SK-N-SH (cell line): ENCODE results near the gene UBR2. TPM values are rescaled to one million over a fixed set of nuclear protein-coding genes. Genes with fewer than 3 reads are reported as not detected.
A peak's percentile ranks its signal among the peaks of the same experiment; 100 is the strongest.

ENCODE experiments used
- CTCF ChIA-PET: fragments of 300-600, 350-600 bp; formaldehyde crosslinking; extraction: SDS; loops from one replicate; lab custom pipeline; 2021; lab: Yijun Ruan, JAX
- POLR2A ChIA-PET: fragments of 350-600 bp; sonication (Branson Sonifier 250); formaldehyde crosslinking; extraction: SDS; loops from one replicate; lab custom pipeline; 2020; ENCODE audit warnings: antibody characterized with exemption, inconsistent platforms; lab: Yijun Ruan, JAX
- DNase-seq: peaks from one replicate; pipeline ENCODE4 v3.0.0; 2012
- H2AFZ ChIP-seq: fragments of 200-600 bp; sonication (generic); 2 replicates; pipeline ENCODE4 v1.8.1; 2016; ENCODE audit warnings: antibody characterized with exemption, mild to moderate bottlenecking, low read depth
- H3F3A ChIP-seq: fragments of 200-600 bp; sonication (generic); replicated peaks from 2 replicates; pipeline ENCODE3; 2016; ENCODE audit warnings: antibody characterized with exemption, mild to moderate bottlenecking; ENCODE audit not compliant: insufficient read depth
- H3K27ac ChIP-seq, 2 experiments: fragments of 200-500 bp in 1 of 2; fragments of 200-600 bp in 1 of 2; sonication (Bioruptor generic) in 1 of 2; sonication (generic), shearing (Covaris generic) in 1 of 2; 2 replicates each; pipeline versions ENCODE4 v1.5.1 to v1.6.1; 2014 to 2016; ENCODE audit warnings: low read depth in 2 of 2, inconsistent platforms in 1 of 2, low read length in 1 of 2, mild to moderate bottlenecking in 1 of 2, mixed read lengths in 1 of 2
- H3K27me3 ChIP-seq: fragments of 200-600 bp; sonication (generic), shearing (Covaris generic); 2 replicates; pipeline ENCODE4 v1.6.1; 2016; ENCODE audit warnings: mixed run types; ENCODE audit not compliant: insufficient read depth
- H3K36me3 ChIP-seq, 2 experiments: fragments of 200-500 bp in 1 of 2; fragments of 200-600 bp in 1 of 2; sonication (Bioruptor generic) in 1 of 2; sonication (generic) in 1 of 2; replicated peaks in 1 of 2; 2 replicates each; pipeline versions ENCODE3 to v1.5.1; 2014 to 2016; ENCODE audit warnings: low read length in 1 of 2, mild to moderate bottlenecking in 1 of 2; ENCODE audit not compliant: insufficient read depth in 2 of 2, control insufficient read depth in 1 of 2
- H3K4me1 ChIP-seq, 2 experiments: fragments of 200-500 bp in 1 of 2; fragments of 200-600 bp in 1 of 2; sonication (Bioruptor generic) in 1 of 2; sonication (generic), shearing (Covaris generic) in 1 of 2; 2 replicates each; pipeline versions ENCODE4 v1.5.1 to v1.6.1; 2014 to 2016; ENCODE audit warnings: low read depth in 1 of 2, low read length in 1 of 2, mixed run types in 1 of 2; ENCODE audit not compliant: insufficient read depth in 2 of 2, control insufficient read depth in 1 of 2
- H3K4me2 ChIP-seq: fragments of 200-600 bp; sonication (generic), shearing (Covaris generic); 2 replicates; pipeline ENCODE4 v1.6.1; 2017; ENCODE audit warnings: mixed run types
- H3K4me3 ChIP-seq, 2 experiments: fragments of 200-500 bp in 1 of 2; fragments of 200-600 bp in 1 of 2; sonication (Bioruptor generic) in 1 of 2; sonication (generic), shearing (Covaris generic) in 1 of 2; 2 replicates each; pipeline versions ENCODE4 v1.5.1 to v1.8.1; 2014 to 2016; ENCODE audit warnings: low read depth in 2 of 2, inconsistent platforms in 1 of 2, low read length in 1 of 2, mild to moderate bottlenecking in 1 of 2, mixed read lengths in 1 of 2, moderate library complexity in 1 of 2
- H3K79me2 ChIP-seq: fragments of 200-600 bp; sonication (generic); 2 replicates; pipeline ENCODE4 v1.8.1; 2017; ENCODE audit warnings: mild to moderate bottlenecking; ENCODE audit not compliant: insufficient read depth
- H3K9ac ChIP-seq: fragments of 200-600 bp; sonication (generic); 2 replicates; pipeline ENCODE4 v1.6.1; 2017; ENCODE audit warnings: mixed run types
- H3K9me2 ChIP-seq: fragments of 200-600 bp; sonication (generic); 2 replicates; pipeline ENCODE4 v1.6.1; 2017; ENCODE audit warnings: mixed run types
- H3K9me3 ChIP-seq: fragments of 200-600 bp; sonication (generic); 2 replicates; pipeline ENCODE4 v1.6.1; 2017; ENCODE audit warnings: mixed run types, mild to moderate bottlenecking, moderate library complexity
- H4K20me1 ChIP-seq: fragments of 200-600 bp; sonication (generic); 2 replicates; pipeline ENCODE4 v1.6.1; 2017; ENCODE audit warnings: mild to moderate bottlenecking, mixed run types; ENCODE audit not compliant: insufficient read depth
- CHD2 ChIP-seq: fragments of 150-350 bp; IDR thresholded peaks from 2 replicates; pipeline ENCODE4 v1.6.1; 2018; ENCODE audit warnings: low read length; ENCODE audit not compliant: partially characterized antibody
- EP300 ChIP-seq, 2 experiments: IDR thresholded peaks; 2 replicates each; pipeline versions ENCODE4 v1.4.0 to v1.6.1; 2012; ENCODE audit warnings: borderline replicate concordance in 1 of 2, low read depth in 1 of 2, low read length in 1 of 2
- EZH2phosphoT487 ChIP-seq: fragments of 200-600 bp; sonication (generic); IDR thresholded peaks from 2 replicates; pipeline ENCODE4 v1.6.1; 2017; ENCODE audit warnings: low read depth, mixed run types, mild to moderate bottlenecking, antibody characterized with exemption, moderate library complexity, borderline replicate concordance
- JUND ChIP-seq: IDR thresholded peaks from 2 replicates; pipeline ENCODE4 v1.4.0; 2012
- RAD21 ChIP-seq: IDR thresholded peaks from 2 replicates; pipeline ENCODE4 v1.6.1; 2012; ENCODE audit warnings: mild to moderate bottlenecking, low read length
- RCOR1 ChIP-seq: fragments of 150-350 bp; IDR thresholded peaks from 2 replicates; pipeline ENCODE4 v1.6.1; 2017; ENCODE audit warnings: antibody characterized with exemption, low read length
- SIN3A ChIP-seq: IDR thresholded peaks from 2 replicates; pipeline ENCODE4 v1.6.1; 2012; ENCODE audit warnings: low read depth, mild to moderate bottlenecking, low read length, moderate library complexity, borderline replicate concordance
- SMC3 ChIP-seq: IDR thresholded peaks from 2 replicates; pipeline ENCODE4 v1.6.1; 2012; ENCODE audit warnings: low read depth, low read length, improper control_type of control experiment
- TEAD4 ChIP-seq: IDR thresholded peaks from 2 replicates; pipeline ENCODE4 v1.4.0; 2012; ENCODE audit warnings: mild to moderate bottlenecking, borderline replicate concordance; ENCODE audit not compliant: insufficient read depth
- WGBS: methylation state at CpG from one replicate; pipeline ENCODE4 v1.1.6; 2017; ENCODE audit warnings: low lambda C conversion rate; 5-methylcytosine and 5-hydroxymethylcytosine counted together
- polyA plus RNA-seq, 3 experiments: library from polyadenylated mRNA; depleted of rRNA; stranded (reverse); fragments of >200 nt; gene quantifications; 2 replicates each; pipeline ENCODE4 v1.2.3, GENCODE V29; 2012
- TF ChIP-seq, protein P1 (sequence below): IDR thresholded peaks from 2 replicates; pipeline ENCODE4 v1.4.0; 2012; ENCODE audit warnings: low read depth
- TF ChIP-seq, protein P2 (sequence below): fragments of 150-350 bp; IDR thresholded peaks from 2 replicates; pipeline ENCODE4 v1.6.1; 2017; ENCODE audit warnings: antibody characterized with exemption, low read length, low read depth, borderline replicate concordance
- TF ChIP-seq, protein P3 (sequence below): fragments of 200-600 bp; sonication (generic); IDR thresholded peaks from 2 replicates; pipeline ENCODE4 v1.6.1; 2017; ENCODE audit warnings: antibody characterized with exemption, mild to moderate bottlenecking, moderate library complexity
- TF ChIP-seq, protein P4 (sequence below): IDR thresholded peaks from 2 replicates; pipeline ENCODE4 v1.4.0; 2012; ENCODE audit warnings: low read depth, borderline replicate concordance

UBR2 gene
- polyA plus RNA-seq, 1 of the 3 experiments (the other 2 are of a cell fraction) = 5.2 TPM

DNA sequence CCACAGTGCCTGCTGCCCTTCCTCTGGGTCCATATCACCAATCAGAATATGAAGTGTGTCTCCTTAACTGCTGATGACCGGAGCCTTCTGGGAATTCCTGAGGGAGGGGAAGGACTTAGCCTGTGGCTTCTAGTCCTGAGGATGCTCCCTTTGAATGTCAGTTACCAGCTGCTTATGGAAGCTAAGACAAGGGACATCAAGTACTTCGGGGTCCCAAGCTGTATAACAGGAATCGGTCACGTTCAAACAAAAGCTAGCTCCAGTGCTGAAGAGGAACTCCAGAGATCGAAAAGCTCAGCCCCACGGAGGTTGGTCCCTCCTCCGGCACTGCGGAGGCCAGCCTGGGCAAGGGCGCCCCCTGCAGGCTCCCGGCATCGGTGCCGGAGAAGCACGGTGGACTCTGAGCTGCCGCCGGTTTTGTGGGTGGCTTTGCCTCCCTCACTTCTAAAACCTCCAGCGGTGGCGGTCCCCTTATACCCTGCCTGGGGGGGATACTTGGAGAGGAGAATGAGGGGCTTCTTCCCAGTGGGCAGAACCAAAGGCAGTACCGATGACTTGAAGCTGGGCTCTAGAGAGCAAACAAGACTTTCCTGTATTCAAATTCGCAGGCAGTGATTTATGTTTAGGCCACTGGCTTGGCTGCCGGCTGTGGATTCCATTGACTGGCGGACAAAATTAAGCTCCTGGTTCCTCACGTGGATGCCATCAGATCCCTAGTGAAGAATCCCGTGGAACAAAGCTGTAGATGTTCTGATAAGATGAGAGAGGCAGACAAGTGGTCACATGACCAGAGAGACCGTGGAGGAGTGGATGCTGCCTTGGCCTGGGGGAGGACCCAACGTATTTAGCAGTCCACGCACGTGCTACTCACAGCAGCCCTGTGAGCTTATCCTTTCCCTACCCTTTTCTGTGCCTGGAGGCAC, 16.2 kb upstream of the UBR2 start (continued):
- TF ChIP-seq, protein P1, sequence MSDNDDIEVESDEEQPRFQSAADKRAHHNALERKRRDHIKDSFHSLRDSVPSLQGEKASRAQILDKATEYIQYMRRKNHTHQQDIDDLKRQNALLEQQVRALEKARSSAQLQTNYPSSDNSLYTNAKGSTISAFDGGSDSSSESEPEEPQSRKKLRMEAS = 0 out of 2 replicates have a peak, but pooled peaks have one; percentile 23
- peak; percentile 56; the same call in 1 of the 2 replicates for TF ChIP-seq SIN3A
- no peak for TF ChIP-seq JUND
- peak; percentile 48 for TF ChIP-seq CHD2
- TF ChIP-seq SMC3 = peak; percentile 72
- TF ChIP-seq, protein P2, sequence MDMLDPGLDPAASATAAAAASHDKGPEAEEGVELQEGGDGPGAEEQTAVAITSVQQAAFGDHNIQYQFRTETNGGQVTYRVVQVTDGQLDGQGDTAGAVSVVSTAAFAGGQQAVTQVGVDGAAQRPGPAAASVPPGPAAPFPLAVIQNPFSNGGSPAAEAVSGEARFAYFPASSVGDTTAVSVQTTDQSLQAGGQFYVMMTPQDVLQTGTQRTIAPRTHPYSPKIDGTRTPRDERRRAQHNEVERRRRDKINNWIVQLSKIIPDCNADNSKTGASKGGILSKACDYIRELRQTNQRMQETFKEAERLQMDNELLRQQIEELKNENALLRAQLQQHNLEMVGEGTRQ = no peak
- peak; percentile 90 for TF ChIP-seq RAD21
- TF ChIP-seq, protein P3, sequence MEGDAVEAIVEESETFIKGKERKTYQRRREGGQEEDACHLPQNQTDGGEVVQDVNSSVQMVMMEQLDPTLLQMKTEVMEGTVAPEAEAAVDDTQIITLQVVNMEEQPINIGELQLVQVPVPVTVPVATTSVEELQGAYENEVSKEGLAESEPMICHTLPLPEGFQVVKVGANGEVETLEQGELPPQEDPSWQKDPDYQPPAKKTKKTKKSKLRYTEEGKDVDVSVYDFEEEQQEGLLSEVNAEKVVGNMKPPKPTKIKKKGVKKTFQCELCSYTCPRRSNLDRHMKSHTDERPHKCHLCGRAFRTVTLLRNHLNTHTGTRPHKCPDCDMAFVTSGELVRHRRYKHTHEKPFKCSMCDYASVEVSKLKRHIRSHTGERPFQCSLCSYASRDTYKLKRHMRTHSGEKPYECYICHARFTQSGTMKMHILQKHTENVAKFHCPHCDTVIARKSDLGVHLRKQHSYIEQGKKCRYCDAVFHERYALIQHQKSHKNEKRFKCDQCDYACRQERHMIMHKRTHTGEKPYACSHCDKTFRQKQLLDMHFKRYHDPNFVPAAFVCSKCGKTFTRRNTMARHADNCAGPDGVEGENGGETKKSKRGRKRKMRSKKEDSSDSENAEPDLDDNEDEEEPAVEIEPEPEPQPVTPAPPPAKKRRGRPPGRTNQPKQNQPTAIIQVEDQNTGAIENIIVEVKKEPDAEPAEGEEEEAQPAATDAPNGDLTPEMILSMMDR = peak; percentile 98
- peak; percentile 26; the same call in 1 of the 2 replicates for TF ChIP-seq RCOR1

DNA sequence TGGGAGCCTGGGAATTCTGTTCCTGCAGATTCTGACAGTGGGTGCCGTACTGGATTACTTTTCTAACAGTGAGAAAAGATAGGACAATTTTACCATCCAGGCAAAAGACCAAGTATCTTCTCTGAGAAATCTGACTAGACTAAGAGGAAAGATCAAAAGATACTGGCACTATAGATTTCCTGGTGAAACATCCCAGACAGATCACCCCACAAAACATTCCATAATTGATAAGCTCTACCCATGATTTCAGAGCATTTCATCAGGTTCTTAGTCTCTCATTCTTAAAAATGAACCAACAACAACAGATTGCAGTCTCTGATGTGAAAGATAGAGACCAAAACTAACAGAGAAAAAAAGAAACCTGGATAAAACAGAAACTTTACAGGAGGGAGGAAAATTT, 13.6 kb upstream of the UBR2 start:
- H4K20me1 ChIP-seq = no peaks in the 10 kb centered on the region
- H3F3A ChIP-seq = peaks cover 13% of the 10 kb centered on the region
- 75% methylated on average over 1 of the region's 1 CpG for WGBS
- peak overlapping the region in 1 of 2 experiments; percentile 13; a peak in 1 of 4 replicates for H3K27ac ChIP-seq
- ChIA-PET CTCF (interaction anchor here (1.1 to 2.2 kb wide), 2 partner anchors 336 to 464 kb away, joined by 5 to 6 read pairs; no protein-coding TSS in a partner anchor), POLR2A (no interaction called here)
- no peak overlapping the region for H3K4me3 ChIP-seq
- no peak for DNase-seq
- no peaks in the 10 kb centered on the region for H3K9me2 ChIP-seq
- no peak overlapping the region for H3K4me2 ChIP-seq
- H3K36me3 ChIP-seq = no peaks in the 10 kb centered on the region
- no peak overlapping the region for H3K9ac ChIP-seq
- no peaks in the 10 kb centered on the region for H3K27me3 ChIP-seq
- no peak overlapping the region for H2AFZ ChIP-seq
- no peaks in the 10 kb centered on the region for H3K9me3 ChIP-seq
- H3K4me1 ChIP-seq = peaks cover 0 to 10% of the 10 kb centered on the region in 2 experiments; a peak in 1 of 4 replicates
- TF ChIP-seq EZH2phosphoT487 (no peak), CHD2 (no peak), RAD21 (no peak), TEAD4 (no peak), EP300 (IDR thresholded peaks at IDR 0.05; ENCODE audit: borderline replicate concordance in 1 of 2, low read depth in 1 of 2, low read length in 1 of 2) (no peak)
- TF ChIP-seq, protein P4, sequence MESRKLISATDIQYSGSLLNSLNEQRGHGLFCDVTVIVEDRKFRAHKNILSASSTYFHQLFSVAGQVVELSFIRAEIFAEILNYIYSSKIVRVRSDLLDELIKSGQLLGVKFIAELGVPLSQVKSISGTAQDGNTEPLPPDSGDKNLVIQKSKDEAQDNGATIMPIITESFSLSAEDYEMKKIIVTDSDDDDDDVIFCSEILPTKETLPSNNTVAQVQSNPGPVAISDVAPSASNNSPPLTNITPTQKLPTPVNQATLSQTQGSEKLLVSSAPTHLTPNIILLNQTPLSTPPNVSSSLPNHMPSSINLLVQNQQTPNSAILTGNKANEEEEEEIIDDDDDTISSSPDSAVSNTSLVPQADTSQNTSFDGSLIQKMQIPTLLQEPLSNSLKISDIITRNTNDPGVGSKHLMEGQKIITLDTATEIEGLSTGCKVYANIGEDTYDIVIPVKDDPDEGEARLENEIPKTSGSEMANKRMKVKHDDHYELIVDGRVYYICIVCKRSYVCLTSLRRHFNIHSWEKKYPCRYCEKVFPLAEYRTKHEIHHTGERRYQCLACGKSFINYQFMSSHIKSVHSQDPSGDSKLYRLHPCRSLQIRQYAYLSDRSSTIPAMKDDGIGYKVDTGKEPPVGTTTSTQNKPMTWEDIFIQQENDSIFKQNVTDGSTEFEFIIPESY = no peak
- TF ChIP-seq, all 33 proteins: peak for 0
- H3K79me2 ChIP-seq = no peaks in the 10 kb centered on the region
